Osteocyte (in vitro differentiated cells): ENCODE results near the gene LYL1. TPM values are rescaled to one million over a fixed set of nuclear protein-coding genes. Genes with fewer than 3 reads are reported as not detected.

Experiments
- DNase-seq: peaks from one replicate; pipeline ENCODE4 v3.0.0; 2021; ENCODE audit warnings: mixed read lengths; ENCODE audit not compliant: unreplicated experiment; ENCODE audit errors: extremely low spot score
- H3K27ac Mint-ChIP-seq: one replicate; pipeline ENCODE4 v1.8.0; 2021; ENCODE audit warnings: mild to moderate bottlenecking, mixed read lengths; ENCODE audit not compliant: unreplicated experiment
- H3K27me3 Mint-ChIP-seq: one replicate; pipeline ENCODE4 v1.8.0; 2021; ENCODE audit warnings: mixed read lengths; ENCODE audit not compliant: unreplicated experiment
- H3K36me3 Mint-ChIP-seq: one replicate; pipeline ENCODE4 v1.8.0; 2021; ENCODE audit warnings: mixed read lengths; ENCODE audit not compliant: unreplicated experiment
- H3K4me1 Mint-ChIP-seq: one replicate; pipeline ENCODE4 v1.8.0; 2021; ENCODE audit warnings: mixed read lengths; ENCODE audit not compliant: unreplicated experiment
- H3K4me3 Mint-ChIP-seq: one replicate; pipeline ENCODE4 v1.8.0; 2021; ENCODE audit warnings: mild to moderate bottlenecking, moderate library complexity, mixed read lengths; ENCODE audit not compliant: unreplicated experiment
- H3K9me3 Mint-ChIP-seq: one replicate; pipeline ENCODE4 v1.8.0; 2021; ENCODE audit warnings: mixed read lengths; ENCODE audit not compliant: unreplicated experiment
- CTCF ChIP-seq: fragments of 200-600 bp; sonication (generic); IDR thresholded peaks from 2 replicates; pipeline ENCODE4 v1.5.0; 2021; ENCODE audit warnings: antibody characterized with exemption, mild to moderate bottlenecking, moderate library complexity
- total RNA-seq: library from RNA; stranded (reverse); gene quantifications from 2 replicates; pipeline ENCODE4 v1.2.1, GENCODE V29; 2021

LYL1 gene
- total RNA-seq, 1 donor from 2014 or later: not detected

- no peaks in the 10 kb centered on the region for H3K9me3 Mint-ChIP-seq
- H3K27ac Mint-ChIP-seq: no peak overlapping the region
- H3K36me3 Mint-ChIP-seq: no peaks in the 10 kb centered on the region
- no peak for TF ChIP-seq CTCF
- peaks cover 7% of the 10 kb centered on the region for H3K4me1 Mint-ChIP-seq
- no peak for DNase-seq
- peaks cover 8% of the 10 kb centered on the region for H3K27me3 Mint-ChIP-seq
- H3K4me3 Mint-ChIP-seq: no peak overlapping the region
Observed at GRCh38 chr19:13103581-13104359, 1.1 kb upstream of the LYL1 start.

GRCh38 chr19:13102416-13102665 is 317 bp downstream of the LYL1 start:
- H3K36me3 Mint-ChIP-seq: no peaks in the 10 kb centered on the region
- H3K4me3 Mint-ChIP-seq: no peak overlapping the region
- H3K27ac Mint-ChIP-seq: no peak overlapping the region
- DNase-seq: no peak
- peaks cover 10% of the 10 kb centered on the region for H3K4me1 Mint-ChIP-seq
- H3K27me3 Mint-ChIP-seq: peaks cover 8% of the 10 kb centered on the region
- no peaks in the 10 kb centered on the region for H3K9me3 Mint-ChIP-seq
- TF ChIP-seq CTCF: no peak

- no peak overlapping the region for H3K4me3 Mint-ChIP-seq
Observed at GRCh38 chr19:13101590-13102415, 855 bp downstream of the LYL1 start.

GRCh38 chr19:13100841-13101589 is 1.6 kb downstream of the LYL1 start:
- H3K36me3 Mint-ChIP-seq: peaks cover 4% of the 10 kb centered on the region
- peak; percentile 29 for TF ChIP-seq CTCF
- peaks cover 18% of the 10 kb centered on the region for H3K4me1 Mint-ChIP-seq
- no peak for DNase-seq
- H3K27me3 Mint-ChIP-seq: peaks cover 15% of the 10 kb centered on the region
- H3K4me3 Mint-ChIP-seq: no peak overlapping the region
- no peaks in the 10 kb centered on the region for H3K9me3 Mint-ChIP-seq
- H3K27ac Mint-ChIP-seq: no peak overlapping the region

More at GRCh38 chr19:13101590-13102415, 855 bp downstream of the LYL1 start:
- TF ChIP-seq CTCF: no peak
- Mint-ChIP-seq H3K36me3 (peaks cover 3% of the 10 kb centered on the region), H3K27me3 (peaks cover 11% of the 10 kb centered on the region), H3K9me3 (no peaks in the 10 kb centered on the region), H3K4me1 (peaks cover 14% of the 10 kb centered on the region), H3K27ac (no peak overlapping the region)
- DNase-seq: no peak
